H4 (cell line): ENCODE measurements around the gene PIN1. TPM values are rescaled to one million over a fixed set of nuclear protein-coding genes. Genes with fewer than 3 reads are reported as not detected.

Experiments
- DNase-seq: peaks from one replicate; pipeline ENCODE4 v3.0.0-alpha.2; 2015; ENCODE audit warnings: low spot score
- total RNA-seq: library from RNA; depleted of rRNA; stranded (reverse); fragments of >200 nt; shearing (Covaris generic); gene quantifications from 2 replicates; pipeline ENCODE4 v1.2.3, GENCODE V29; 2014

PIN1 gene
- total RNA-seq, 1 experiment from 2014 or later, result 73.2 TPM

GRCh38 chr19:9856609-9857008, 21.5 kb downstream of the PIN1 start:
- no peak for DNase-seq

- no peak for DNase-seq
Measured at GRCh38 chr19:9857076-9857721, 22.1 kb downstream of the PIN1 start.

- DNase-seq, result no peak
Measured at GRCh38 chr19:9857920-9858746, 23.0 kb downstream of the PIN1 start.

- DNase-seq, result no peak
Measured at GRCh38 chr19:9858766-9859165, 23.6 kb downstream of the PIN1 start.

GRCh38 chr19:9860407-9860806, 25.3 kb downstream of the PIN1 start:
- no peak for DNase-seq

DNA sequence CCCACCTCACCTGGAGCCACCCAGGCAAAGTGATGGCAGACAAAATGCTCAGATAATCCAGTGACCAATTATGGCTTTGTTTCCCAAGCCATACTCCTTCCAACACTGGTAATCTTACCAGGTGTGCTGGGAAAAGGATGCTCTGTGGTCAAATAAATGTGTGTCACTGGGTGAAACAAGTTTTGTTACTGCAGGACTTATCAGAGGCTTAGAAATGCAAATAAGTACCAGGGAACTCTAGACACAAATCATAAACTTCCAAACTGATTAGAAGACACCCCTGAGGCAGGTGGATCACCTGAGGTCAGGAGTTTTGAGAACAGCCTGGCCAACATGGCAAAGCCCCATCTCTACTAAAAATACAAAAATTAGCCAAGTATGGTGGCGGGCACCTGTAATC, 26.4 kb downstream of the PIN1 start:
- DNase-seq, result no peak

DNA sequence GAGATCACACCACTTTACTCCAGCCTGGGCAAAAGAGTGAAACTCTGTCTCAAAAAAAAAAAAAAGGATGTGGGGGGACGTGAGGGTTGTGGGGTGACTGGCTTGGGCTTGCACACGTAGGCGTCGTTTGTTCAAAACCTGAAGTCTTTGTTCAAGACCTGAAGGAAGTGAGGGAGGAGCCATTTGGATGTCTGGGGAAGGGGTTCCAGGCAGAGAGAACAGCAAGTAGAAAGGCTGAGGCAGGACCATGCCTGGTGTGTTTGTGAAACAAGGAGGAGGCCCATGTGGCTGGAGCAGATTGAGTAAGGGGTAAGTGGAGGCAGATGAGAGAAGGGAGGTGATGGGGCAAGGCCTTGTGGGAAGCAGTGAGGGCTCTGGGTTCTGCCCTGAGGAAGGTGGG, 27.8 kb downstream of the PIN1 start:
- DNase-seq, result no peak

GRCh38 chr19:9863759-9864158, 28.6 kb downstream of the PIN1 start:
- DNase-seq, result no peak

- DNase-seq, result no peak
Measured at GRCh38 chr19:9865732-9866501, 30.8 kb downstream of the PIN1 start.

DNA sequence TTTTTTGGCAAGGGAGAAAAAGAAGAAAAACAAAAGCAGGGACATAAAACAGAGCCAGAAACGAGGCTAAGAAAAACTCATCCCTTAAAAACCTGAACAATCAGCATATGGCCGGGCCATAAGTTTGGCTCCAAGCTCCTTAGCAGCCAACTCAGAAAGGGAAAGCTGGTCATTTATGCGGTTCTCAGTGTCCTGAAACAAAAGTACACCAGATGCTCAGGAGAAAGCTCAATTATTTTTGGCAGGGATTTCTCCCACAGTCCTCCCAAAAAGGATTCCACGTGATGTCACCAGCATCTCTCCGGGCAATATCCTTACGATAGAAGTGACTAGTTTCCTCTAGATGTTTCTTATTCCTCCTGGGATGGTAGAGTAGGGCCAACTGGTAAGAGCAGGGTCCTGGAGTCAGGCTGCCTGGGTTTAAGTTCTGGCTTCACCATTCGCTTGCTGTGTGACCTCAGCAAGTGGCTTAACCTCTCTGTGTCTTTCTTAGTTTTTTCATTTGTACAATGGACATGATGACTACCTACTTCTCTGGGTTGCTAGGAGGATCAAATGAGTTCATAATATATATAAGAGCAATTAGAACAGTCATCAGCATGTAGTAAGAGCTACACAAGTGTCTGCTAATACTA, 34.0 kb downstream of the PIN1 start:
- DNase-seq, result no peak

- DNase-seq, result no peak
Measured at GRCh38 chr19:9871626-9872338, 36.7 kb downstream of the PIN1 start.

GRCh38 chr19:9872618-9873242, 37.6 kb downstream of the PIN1 start:
- DNase-seq, result no peak

GRCh38 chr19:9875031-9875627, 40.0 kb downstream of the PIN1 start:
- DNase-seq, result no peak

GRCh38 chr19:9875796-9876195, 40.7 kb downstream of the PIN1 start:
- DNase-seq, result no peak

DNA sequence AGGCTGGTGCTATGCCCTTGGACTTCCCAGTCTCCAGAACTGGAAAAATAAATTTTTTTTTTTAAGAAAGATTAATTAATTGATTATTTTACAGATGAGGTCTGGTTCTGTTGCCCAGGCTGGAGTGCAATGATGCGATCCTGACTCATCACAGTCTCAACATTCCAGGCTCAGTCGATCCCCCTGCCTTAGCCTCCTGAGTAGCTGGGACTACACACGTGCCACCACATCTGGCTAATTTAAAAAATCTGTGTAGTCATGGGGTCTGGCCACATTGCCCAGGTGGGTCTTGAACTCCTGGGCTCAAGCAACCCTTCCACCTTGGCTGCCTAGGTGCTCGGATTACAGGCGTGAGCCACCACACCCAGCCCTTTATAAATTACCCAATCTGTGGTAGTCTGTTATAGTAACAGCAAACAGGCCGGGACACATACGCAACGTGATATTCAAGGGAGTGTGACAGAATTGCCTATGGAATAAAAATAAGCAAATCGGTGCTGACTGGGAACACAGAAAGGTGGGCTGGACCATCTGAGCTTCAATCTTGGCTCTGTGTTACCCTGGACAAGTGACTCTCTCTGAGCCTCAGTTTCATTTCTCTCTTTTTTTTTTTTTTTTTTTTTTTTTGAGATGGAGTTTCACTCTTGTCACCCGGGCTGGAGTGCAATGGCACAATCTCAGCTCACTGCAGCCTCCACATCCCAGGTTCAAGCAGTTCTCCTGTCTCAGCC, 42.8 kb downstream of the PIN1 start:
- DNase-seq, result peak; percentile 25

GRCh38 chr19:9878511-9879196, 43.5 kb downstream of the PIN1 start:
- DNase-seq, result no peak

- no peak for DNase-seq
Measured at GRCh38 chr19:9881720-9882119, 46.6 kb downstream of the PIN1 start.

DNA sequence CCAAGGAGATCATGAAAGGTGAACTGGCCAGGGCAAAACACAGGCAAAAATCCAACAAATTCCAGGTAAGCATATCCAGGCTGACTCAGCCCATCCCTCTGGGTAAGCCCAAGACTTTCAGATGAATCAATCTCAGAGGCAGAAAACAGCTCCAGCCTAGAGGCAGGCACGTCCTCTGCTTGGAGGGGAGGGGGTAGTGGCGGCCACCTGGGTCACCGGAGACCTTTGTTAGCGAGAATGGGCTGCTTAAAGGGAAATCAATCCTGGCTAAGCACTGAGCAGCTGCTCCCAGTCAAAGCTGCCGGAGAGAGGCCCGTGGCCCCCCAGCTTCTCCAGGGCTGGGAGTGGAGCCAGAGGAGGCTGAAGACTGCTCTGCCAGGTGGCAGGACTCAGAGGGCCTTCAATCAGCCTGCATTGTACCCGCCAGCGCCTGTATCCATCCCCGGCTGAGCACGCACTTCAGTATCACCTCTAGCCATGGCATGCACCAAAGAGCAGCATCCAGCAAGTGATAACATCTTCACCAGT, 48.2 kb downstream of the PIN1 start:
- DNase-seq, result no peak

- DNase-seq, result no peak
Measured at GRCh38 chr19:9883764-9884163, 48.6 kb downstream of the PIN1 start.
